Activated naive CD4-positive, alpha-beta T cell treated with anti-CD3 and anti-CD28 coated beads, Interleukin-2, amount 50 U/mL, for 72 hours (primary cell): ENCODE results near the gene PLEKHG2. TPM values are rescaled to one million over a fixed set of nuclear protein-coding genes. Genes with fewer than 3 reads are reported as not detected.

Experiments
- ATAC-seq, 2 donors: fragments of 150-1000 bp; cut with Tn5 transposase; 2 replicates each; pipeline ENCODE4 v1.10.0; 2021; ENCODE audit warnings: mild to moderate bottlenecking in 2 of 2, moderate library complexity in 2 of 2
- DNase-seq, 2 donors: peaks; one replicate each; pipeline ENCODE4 v3.0.0; 2021 to 2022; ENCODE audit warnings: low spot score in 2 of 2
- H3K27ac Mint-ChIP-seq, 2 donors: one replicate each; pipeline ENCODE4 v1.8.0; 2022; ENCODE audit warnings: mild to moderate bottlenecking in 2 of 2, mixed read lengths in 2 of 2
- H3K36me3 Mint-ChIP-seq, 2 donors: one replicate each; pipeline ENCODE4 v1.8.0; 2022; ENCODE audit warnings: mixed read lengths in 2 of 2
- H3K9me3 Mint-ChIP-seq, 2 donors: one replicate each; pipeline ENCODE4 v1.8.0; 2022; ENCODE audit warnings: mixed read lengths in 2 of 2
- total RNA-seq, 2 donors: library from RNA; stranded (reverse); gene quantifications; one replicate each; pipeline ENCODE4 v1.2.3, GENCODE V29; 2022

PLEKHG2 gene
- total RNA-seq, 2 donors from 2014 or later = 52.4 to 55.6 TPM

DNA sequence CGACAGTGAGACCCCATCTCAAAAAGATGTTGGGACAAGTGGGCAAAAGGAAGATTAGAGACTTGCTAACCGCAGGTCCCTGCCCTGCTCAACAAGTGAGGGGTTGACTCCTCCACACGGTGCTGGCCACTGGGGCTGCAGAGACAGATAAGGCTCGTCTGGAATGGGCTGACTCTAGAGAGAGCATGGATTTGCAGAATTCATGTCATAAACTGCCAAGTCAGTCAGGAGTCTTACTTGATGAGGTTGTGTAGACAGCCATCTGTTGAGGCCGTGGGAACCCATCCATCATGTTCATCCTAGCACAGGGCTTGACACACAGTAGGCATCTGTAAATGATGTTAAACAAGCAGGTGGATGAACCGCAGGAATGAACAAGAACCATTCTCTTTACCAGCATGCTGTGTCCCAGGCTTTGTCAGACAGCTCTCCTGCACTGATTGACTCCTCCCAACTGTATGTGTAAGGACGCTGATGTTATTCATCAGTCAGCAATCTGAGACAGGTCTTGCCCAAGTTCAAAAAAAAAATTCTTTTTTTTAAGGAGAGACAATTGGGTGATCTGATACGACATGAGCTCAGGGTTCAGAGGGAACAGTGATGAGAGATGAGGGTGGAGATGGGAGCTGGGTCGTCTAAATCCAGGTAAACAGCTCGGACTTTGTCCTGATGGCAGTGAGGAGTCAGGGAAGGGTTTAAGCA, 30.4 kb upstream of the PLEKHG2 start:
- Mint-ChIP-seq H3K27ac (peak overlapping the region; percentile 72 to 82), H3K9me3 (no peaks in the 10 kb centered on the region), H3K36me3 (no peaks in the 10 kb centered on the region)
- DNase-seq (no peak), ATAC-seq (peak in 1 of 2 donors; percentile 6)

DNA sequence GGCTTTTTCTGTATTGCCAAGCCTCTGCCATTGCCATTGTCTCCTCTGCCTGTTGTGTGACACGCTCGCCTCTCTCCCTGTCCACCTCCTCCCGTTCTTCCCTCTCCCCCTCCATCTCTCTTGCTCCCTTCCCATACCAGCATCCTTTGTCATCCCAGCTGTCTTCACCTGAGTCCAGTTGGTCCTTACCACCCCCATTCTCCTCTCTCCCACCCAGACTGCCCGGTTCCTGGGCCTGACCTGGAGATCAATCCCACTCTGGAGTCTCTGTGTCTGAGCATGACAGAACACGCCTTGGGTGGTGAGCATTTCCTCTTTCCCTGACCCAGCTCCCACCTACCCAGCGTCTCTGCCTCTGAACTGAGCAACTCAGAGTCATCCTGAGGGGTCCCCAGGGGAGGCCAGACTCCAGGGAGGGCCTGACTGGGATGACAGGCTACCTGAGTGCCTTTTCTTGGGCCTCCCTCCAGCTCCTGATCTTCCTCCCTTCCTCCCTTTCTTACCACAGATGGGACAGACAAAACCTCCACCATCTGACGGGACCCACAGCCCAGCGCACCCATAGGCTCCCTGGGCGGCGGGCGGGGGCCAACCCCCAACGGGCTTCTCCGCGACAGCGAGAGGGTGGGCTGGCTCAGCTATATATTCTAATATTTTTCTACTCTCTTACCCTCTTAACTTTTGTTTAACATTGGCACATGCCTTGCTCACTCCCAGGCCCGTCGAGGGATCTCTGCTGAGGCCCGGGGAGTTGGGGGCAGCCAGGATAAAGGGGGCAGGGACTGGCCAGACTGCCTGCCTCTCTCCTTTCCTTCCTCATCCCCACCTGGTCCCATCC, 29.3 kb upstream of the PLEKHG2 start:
- Mint-ChIP-seq H3K9me3 (no peaks in the 10 kb centered on the region), H3K27ac (peak overlapping the region; percentile 77 to 82), H3K36me3 (no peaks in the 10 kb centered on the region)
- DNase-seq = no peak
- peak in 1 of 2 donors; percentile 12 for ATAC-seq

DNA sequence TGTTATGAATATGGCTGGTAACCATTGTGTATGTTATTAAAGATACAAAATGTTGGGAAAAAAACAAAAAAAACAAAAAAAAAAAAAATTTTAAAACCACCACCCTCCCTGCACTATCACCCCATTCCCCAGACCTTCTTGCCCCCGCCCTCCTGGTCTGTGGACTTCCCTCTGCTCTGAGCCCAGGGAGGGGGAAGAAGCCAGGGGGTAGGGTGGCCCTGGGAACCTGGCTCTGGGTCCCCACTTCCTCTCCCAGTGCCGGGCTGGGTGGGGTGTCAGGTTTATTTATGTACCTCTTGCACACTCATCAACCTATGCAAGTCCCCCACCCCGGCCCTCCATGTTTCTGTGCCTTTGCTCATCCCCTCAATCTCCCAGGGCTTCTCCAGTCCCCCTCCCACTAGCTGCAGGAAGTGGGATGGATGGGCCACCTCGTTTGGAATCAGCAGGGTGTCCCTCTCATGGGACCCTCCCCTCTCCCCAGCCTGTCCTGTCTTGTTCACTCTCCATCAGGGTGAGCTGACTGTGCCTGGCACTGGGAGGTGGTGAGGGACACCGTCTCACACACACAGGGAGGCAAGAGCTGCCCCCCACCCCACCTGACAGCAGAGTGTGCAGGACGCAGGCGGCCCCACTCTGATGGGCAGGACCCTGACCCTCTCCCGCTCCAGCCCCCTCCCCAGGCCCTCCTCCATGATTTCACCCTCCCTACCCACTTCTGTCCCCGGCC, 27.5 kb upstream of the PLEKHG2 start:
- H3K36me3 Mint-ChIP-seq = peaks cover 0 to 8% of the 10 kb centered on the region in 2 donors
- peak overlapping the region; percentile 66 to 92 for H3K27ac Mint-ChIP-seq
- ATAC-seq = peak in 1 of 2 donors; percentile 11

DNA sequence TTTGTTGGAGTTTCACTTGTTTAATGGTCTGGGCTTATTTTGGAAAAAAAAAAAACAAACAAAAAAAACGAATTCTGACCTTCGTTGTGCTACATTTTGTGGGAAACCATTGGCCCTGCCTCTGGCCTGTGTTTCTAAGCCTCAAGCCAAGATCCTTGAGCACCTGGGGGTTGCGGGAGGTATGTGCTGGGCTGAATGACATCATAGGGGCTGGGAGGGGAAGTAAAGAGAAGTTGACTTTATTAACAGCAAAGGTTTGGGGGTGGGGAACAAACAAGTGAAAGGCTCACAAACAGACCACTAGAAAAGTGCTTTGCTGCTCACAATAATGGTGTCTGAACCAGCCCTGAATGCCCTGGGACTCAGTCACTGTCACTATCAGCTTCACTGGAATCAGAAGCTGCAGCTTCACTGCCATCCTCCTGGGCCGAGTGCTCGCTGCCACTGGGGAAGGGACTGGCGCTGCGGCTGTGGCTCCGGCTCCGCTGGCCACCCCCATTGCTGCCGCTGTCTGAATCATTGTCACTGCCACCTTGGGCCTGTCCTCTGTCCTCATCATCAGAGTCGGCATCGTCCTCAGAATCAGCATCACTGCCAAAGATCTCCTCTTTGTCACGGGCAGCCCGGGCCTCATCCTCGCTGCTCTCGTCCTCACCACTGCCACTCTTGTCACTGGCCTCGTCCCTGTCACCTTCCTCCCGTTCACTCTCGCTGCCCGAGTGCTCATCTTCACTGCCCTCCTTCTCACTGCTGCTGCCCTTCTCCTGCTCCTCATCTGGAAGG, 26.6 kb upstream of the PLEKHG2 start:
- no peak for DNase-seq
- Mint-ChIP-seq H3K36me3 (peaks cover 0 to 13% of the 10 kb centered on the region in 2 donors), H3K27ac (peak overlapping the region; percentile 66 to 92), H3K9me3 (no peaks in the 10 kb centered on the region)
- no peak for ATAC-seq

More for the DNA sequence above, 27.5 kb upstream of the PLEKHG2 start:
- H3K9me3 Mint-ChIP-seq = no peaks in the 10 kb centered on the region
- DNase-seq = no peak

DNA sequence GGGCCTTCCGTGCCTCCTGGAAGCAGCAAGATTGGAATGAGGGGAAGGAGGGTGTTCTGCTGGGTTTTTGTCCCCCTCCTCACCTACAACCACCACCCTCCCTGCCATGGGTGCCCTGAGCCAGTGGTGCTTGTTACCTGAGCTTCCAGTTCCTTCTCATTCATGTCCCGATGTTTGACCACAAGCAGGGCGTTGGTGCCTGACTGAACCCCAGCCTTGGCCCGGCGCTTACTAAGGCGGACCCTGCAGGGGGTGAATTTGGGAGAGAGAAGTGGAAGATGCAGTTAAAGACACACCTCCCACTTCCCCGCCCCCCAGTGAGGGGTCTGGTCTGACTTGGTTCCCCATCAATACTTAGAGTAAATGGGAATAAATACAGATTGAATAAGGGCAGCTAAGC, 25.9 kb upstream of the PLEKHG2 start:
- no peak for DNase-seq
- peak overlapping the region; percentile 66 to 85 for H3K27ac Mint-ChIP-seq
- H3K9me3 Mint-ChIP-seq = no peaks in the 10 kb centered on the region
- peaks cover 4 to 17% of the 10 kb centered on the region in 2 donors for H3K36me3 Mint-ChIP-seq
- no peak for ATAC-seq

DNA sequence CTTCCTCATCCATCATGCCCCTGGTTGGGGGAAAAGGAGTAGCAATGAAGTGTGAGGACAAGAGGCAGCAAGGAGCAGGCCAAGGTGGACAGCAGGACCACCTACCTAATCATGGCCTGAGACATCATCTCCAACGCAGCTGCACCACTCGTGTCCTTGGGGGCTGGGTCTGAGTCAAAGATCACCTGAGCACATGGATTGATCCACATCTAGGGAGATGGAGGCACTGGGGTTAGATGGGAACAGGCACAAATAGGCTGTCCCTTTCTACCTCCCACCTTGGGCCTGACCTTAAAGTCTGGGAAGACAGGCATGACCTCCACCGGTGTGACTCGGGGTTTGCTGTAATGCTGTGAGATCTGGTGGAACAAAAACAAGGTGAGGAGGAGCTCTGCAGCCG, 23.8 kb upstream of the PLEKHG2 start:
- Mint-ChIP-seq H3K36me3 (peaks cover 10 to 21% of the 10 kb centered on the region in 2 donors), H3K27ac (peak overlapping the region; percentile 41 to 99), H3K9me3 (no peaks in the 10 kb centered on the region)
- ATAC-seq (no peak), DNase-seq (no peak)

DNA sequence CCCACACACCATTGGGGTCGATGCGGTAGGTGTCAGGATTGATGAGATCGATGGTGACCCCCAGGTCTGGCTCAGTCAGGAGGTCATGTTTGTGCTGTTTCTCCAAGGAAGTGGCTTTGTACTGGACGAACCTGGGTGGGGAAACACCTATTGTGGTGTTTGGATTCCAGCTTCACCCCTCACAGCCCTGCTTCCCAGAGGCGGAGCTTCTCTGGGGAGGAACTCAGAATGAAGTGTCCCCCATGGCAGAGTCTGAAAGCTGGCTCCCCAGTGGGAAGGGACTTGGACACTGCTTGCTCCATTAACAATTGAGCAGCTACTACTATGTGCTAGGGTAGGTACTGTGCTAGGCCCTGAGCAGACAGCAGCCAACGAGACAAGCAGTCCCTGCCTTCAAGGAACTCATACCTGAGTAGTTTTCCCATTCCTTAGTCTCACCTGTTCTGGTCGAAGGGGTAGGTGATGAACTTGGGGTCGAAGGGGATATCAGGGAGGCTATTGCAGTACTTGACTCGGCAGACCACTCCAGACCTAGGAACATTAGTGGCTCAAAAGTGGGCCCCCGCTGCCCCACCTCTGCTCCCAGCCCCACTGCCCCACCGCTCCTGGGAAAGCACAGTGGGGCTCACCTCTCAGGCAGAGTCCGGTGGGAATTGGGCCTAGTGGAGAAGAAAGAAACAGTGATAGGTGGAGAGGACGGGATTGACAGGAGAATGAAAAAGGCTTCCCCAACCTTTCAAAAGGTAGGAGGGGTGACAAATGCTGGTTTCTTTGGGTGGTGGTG, 22.6 kb upstream of the PLEKHG2 start:
- no peak for DNase-seq
- peak overlapping the region; percentile 99 for H3K27ac Mint-ChIP-seq
- no peak for ATAC-seq
- peaks cover 14 to 21% of the 10 kb centered on the region in 2 donors for H3K36me3 Mint-ChIP-seq
- H3K9me3 Mint-ChIP-seq = no peaks in the 10 kb centered on the region

DNA sequence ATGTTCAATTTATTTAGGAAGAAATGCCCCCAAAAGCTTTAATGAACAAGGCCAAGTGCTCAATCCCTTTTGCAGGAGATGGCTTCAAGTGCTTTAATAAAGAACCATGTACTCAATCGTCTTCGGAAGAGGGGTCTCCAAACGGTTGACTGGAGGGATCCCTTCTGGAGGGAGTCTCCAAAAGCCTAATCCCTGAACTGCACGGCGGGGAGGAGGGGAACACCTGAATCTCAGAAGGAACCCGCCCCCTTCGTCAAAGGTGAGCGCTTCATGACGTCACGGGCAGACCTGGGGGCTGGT, 22.1 kb upstream of the PLEKHG2 start:
- no peaks in the 10 kb centered on the region for H3K9me3 Mint-ChIP-seq
- ATAC-seq = no peak
- H3K36me3 Mint-ChIP-seq = peaks cover 20 to 26% of the 10 kb centered on the region in 2 donors
- H3K27ac Mint-ChIP-seq = peak overlapping the region; percentile 99
- no peak for DNase-seq

DNA sequence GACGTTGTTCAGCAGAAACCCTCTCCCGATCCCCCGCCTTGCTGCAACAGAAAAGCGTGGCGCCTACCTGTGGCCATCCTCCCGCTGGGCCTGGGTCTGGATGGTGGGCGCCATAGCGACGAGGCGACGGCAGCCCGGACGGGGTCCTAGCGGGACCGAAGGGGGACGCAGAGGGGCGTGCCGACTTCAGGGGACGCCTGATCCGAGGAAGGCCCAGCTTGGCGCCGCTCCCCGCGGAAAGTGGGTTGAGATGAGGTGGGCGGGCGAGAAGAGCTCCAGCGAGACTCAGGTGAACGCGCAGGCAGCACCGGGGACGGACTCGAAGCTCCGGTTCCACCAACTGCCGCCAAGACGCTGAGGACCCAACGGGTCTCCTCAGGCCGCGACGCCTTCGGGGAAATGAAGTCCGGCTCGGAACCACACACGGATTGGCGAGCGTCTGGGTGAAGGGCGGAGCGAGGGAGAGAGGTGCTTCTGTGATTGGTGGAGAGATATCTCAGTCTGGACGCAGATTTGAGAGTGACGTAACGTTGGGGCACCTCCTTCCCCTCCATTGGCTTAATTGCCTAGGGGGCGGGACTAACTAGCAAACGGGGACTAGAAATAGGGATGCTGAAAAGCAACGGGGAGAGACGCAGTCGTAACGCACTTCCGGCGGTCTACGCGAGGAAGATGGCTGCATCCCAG, 21.6 kb upstream of the PLEKHG2 start, which contains the start of the genes MED29 and PAF1:
MED29 (plus strand) TSS at position 628 of the 687 bp plus-strand sequence; CDS start at position 673, 45 bp downstream.
PAF1 (minus strand) TSS at position 356 of the 687 bp plus-strand sequence; CDS start at position 114, 242 bp downstream.
- H3K36me3 Mint-ChIP-seq = peaks cover 25 to 26% of the 10 kb centered on the region in 2 donors
- H3K27ac Mint-ChIP-seq = peak within 1 kb of the TSS; percentile 99
- no peaks in the 10 kb centered on the region for H3K9me3 Mint-ChIP-seq
- DNase-seq (peak; percentile 91 to 95), ATAC-seq (peak; percentile 96 to 98)

DNA sequence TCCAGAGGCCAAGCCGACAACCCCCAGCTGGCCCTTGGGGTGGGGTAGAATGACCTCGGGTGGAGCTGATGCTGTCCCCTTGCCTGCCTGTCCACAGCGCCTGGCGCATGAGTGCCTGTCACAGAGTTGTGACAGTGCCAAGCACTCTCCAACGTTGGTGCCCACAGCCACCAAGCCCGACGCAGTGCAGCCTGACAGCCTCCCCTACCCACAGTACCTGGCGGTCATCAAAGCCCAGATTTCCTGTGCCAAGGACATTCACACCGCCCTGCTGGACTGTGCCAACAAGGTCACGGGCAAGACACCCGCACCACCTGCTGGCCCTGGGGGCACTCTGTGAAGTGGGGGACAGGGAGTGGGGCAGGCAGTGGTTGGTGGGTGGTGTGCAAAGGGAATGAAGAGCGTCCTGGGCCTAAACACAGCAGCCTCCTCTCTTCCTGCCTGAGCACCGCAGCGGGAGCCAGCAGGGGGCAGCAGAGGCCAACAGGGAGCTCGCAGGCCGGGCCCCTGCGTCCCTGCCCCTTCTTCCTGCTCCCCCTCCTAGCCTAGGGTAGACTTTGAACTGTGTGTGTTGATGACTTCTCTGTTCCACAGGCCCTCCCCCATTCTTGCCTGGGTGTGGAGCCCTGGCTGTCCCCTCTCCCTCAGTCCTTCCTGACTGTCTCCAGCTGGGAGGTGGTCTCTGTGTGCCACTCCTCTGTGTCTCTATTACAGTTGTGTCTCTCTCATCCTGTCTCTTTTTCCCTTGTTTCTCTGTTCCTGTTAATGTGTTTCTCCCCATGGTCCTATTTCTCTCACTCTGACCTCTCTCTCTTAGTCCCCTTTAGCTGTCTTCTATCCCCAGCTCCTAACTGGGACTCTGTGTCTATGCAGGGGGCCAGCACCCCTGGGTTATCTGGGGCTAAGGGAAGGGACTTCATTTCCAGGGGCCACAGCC, 14.8 kb upstream of the PLEKHG2 start:
- H3K36me3 Mint-ChIP-seq = peaks cover 9 to 21% of the 10 kb centered on the region in 2 donors
- DNase-seq = peak; percentile 89 to 98
- H3K9me3 Mint-ChIP-seq = no peaks in the 10 kb centered on the region
- H3K27ac Mint-ChIP-seq = peak overlapping the region; percentile 89 to 99
- peak; percentile 32 to 73 for ATAC-seq

DNA sequence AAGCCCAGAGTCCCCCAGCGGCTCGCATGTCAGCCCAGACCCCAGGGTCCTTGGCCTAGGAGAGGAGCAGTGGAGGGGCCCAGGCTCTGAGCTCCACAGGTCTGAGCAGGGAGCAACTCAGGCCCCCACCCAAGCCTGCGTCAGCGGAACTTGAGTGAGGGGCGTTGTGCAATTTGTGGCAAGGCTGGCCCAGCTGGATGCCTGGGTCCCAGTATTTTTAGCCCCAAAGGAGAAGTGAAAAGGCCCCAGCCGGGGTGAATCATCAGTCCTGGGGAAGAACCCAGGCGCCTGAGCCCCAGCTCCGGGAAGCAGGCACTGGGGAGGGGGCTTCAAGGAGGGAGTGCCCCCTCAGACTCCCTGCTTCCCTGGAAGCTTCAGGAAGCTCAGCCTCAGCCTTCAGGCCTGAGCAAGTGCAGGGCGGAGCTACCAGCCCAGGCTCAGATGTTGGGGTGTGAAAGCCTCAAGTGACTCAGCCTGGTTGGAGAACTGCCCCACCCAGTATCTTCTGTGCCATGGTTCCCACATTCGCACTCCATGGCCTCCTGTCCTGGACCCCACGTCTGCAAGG, 14.1 kb upstream of the PLEKHG2 start:
- H3K36me3 Mint-ChIP-seq = peaks cover 8 to 19% of the 10 kb centered on the region in 2 donors
- DNase-seq (peak; percentile 60 to 81), ATAC-seq (peak; percentile 14 to 25)
- H3K9me3 Mint-ChIP-seq = no peaks in the 10 kb centered on the region
- H3K27ac Mint-ChIP-seq = peak overlapping the region; percentile 89 to 99

DNA sequence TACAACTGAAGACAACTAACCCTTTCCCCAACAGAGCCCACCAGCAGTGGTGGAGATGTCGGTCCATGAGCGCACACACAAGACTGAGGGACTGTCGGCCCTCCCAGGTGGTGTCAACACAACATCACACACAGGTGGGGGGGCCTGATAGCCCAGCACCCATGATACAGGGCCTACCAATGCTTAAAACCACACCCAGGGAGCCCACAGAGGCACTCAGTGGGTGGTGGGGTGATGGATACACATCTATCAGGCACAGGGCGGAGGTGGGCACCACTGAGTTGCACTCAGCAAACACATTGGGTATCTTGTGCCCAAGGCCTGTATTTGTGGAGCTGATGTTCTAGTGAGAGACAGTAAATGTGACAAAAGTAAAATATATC, 12.8 kb upstream of the PLEKHG2 start:
- ATAC-seq = no peak
- H3K36me3 Mint-ChIP-seq = peaks cover 5 to 12% of the 10 kb centered on the region in 2 donors
- no peaks in the 10 kb centered on the region for H3K9me3 Mint-ChIP-seq
- peak overlapping the region in 1 of 2 donors; percentile 99 for H3K27ac Mint-ChIP-seq
- DNase-seq = no peak

DNA sequence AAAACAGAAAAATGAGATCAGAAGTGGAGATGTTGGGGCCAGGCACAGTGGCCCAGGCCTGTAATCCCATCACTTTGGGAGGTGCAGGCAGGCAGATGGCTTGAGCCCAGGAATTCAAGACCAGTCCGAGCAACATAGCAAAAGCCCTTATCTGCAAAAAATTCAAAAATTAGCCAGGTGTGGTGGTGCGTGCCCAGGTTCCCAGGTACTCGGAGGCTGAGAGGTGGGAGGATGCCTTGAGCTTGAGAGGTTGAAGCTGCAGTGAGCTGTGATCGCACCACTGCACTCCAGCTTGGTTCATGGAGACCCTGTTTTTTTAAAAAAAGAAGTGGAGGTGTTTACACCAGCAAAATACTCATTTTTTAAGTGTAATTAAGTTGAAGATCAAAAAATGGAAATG, 12.4 kb upstream of the PLEKHG2 start:
- Mint-ChIP-seq H3K27ac (peak overlapping the region in 1 of 2 donors; percentile 99), H3K9me3 (no peaks in the 10 kb centered on the region), H3K36me3 (peaks cover 4 to 9% of the 10 kb centered on the region in 2 donors)
- ATAC-seq (no peak), DNase-seq (no peak)

DNA sequence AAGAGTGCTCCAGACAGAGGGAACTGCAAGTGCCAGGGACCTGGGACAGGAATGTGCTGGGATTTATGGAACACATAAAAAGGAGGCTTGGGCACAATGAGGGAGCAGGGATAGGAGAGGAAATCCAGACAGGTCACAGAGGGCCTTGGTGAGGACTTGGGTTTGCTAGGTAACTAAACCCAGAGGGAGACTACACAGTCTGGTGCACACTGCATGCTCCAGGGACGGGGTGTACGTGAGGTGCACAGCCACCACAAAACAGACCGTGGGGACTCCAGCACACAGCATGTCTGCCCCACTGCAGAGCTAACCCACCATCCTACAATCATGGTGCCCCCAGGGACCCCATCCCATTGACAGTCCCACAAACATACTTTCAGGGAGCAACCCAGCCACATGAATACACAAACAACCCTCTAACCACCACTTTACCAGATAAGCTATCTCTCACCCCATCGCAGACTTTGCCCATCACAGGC, 11.4 kb upstream of the PLEKHG2 start:
- peak overlapping the region; percentile 69 to 99 for H3K27ac Mint-ChIP-seq
- DNase-seq (no peak), ATAC-seq (no peak)
- H3K36me3 Mint-ChIP-seq = no peaks in the 10 kb centered on the region
- no peaks in the 10 kb centered on the region for H3K9me3 Mint-ChIP-seq
